Left kidney (tissue), 2 donors: Measurements from ENCODE around the gene LOXL1. TPM values are rescaled to one million over a fixed set of nuclear protein-coding genes. Genes with fewer than 3 reads are reported as not detected.
"Not testable (repeated sequence)": the region's sequence is repeated elsewhere in the genome, so short reads cannot be mapped to it uniquely, and the experiment has no call there.

ENCODE experiments used
- DNase-seq: peaks from one replicate; pipeline ENCODE4 v3.0.0-alpha.2; 2013
- polyA plus RNA-seq: library from polyadenylated mRNA; unstranded; fragments of 120-200 nt; gene quantifications from one replicate; pipeline ENCODE4 v1.2.1, GENCODE V29; 2013; ENCODE audit not compliant: insufficient read length

LOXL1 gene
- polyA plus RNA-seq, 1 donor, result 70.4 TPM

DNA sequence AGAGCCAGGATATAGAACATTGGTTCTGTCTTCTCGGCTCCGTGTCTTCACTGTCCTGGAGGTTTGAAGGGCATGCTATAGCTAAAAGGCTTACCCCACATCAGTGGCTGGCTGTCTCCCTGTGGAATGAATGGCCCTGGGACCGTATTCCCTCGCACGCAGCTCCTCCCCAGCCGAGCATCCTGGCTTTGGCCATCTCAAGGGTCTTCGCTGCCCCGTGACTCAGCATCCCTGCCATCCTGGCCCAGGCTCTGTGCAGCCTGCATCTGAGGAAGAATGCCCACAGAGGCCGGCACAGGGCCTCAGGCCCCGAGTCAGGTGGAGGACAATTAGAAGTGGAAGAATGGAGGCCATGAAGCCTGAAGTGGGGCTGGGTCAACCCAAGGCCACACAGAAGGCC is 11.0 kb downstream of the LOXL1 start:
- DNase-seq, result no peak

DNA sequence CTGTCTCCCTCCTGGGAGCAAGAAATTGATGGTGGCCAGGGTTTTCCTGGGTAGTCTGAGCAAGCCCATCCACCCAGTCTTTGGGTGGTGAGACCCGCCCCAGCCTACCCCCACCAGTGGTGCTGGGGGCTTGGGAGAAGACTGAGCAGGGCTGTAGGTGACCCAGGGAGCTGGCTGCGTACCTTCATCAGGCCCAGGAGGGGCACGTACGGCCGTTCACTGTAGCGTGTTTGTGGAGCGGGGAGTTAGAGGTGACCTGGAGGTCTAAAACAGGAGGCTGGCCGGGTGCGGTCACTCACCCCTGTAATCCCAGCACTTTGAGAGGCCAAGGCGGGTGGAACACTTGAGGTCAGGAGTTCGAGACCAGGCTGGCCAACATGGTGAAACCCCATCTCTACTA is 11.5 kb downstream of the LOXL1 start:
- DNase-seq, result no peak

DNA sequence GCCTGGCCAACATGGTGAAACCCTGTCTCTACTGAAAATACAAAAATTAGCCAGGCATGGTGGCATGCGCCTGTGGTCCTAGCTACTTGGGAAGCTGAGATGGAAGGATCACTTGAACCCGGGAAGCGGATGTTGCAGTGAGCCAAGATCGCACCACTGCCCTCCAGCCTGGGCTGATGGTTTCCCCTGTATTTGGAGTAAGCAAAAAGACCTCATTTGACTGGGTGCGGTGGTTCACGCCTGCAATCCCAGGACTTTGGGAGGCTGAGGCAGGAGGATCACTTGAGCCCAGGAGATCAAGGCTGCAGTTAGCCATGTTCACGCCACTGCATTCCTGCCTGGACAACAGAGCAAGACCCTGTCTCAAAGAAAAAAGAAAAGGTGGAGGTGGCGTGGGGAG is 12.3 kb downstream of the LOXL1 start:
- not testable (repeated sequence) for DNase-seq

DNA sequence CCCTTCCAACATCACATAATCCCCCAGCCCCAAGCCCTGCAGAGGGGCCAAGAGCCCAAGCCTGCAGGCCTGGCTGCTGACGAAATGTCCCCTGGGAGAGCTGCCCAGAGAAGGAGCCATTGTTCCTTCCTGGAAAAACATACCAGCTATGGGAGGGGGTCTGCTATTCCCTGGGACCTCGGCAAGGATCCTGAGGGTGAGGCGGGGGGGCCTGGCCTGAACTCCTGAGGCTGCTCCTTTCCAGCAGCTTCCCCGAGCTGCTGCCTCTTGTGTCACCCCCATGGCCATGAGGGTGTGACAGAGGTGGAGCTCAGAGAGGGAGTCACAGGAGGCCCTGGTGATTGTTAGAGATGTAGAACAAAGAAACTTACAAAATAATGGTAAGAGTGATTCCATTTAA is 12.9 kb downstream of the LOXL1 start:
- no peak for DNase-seq

DNA sequence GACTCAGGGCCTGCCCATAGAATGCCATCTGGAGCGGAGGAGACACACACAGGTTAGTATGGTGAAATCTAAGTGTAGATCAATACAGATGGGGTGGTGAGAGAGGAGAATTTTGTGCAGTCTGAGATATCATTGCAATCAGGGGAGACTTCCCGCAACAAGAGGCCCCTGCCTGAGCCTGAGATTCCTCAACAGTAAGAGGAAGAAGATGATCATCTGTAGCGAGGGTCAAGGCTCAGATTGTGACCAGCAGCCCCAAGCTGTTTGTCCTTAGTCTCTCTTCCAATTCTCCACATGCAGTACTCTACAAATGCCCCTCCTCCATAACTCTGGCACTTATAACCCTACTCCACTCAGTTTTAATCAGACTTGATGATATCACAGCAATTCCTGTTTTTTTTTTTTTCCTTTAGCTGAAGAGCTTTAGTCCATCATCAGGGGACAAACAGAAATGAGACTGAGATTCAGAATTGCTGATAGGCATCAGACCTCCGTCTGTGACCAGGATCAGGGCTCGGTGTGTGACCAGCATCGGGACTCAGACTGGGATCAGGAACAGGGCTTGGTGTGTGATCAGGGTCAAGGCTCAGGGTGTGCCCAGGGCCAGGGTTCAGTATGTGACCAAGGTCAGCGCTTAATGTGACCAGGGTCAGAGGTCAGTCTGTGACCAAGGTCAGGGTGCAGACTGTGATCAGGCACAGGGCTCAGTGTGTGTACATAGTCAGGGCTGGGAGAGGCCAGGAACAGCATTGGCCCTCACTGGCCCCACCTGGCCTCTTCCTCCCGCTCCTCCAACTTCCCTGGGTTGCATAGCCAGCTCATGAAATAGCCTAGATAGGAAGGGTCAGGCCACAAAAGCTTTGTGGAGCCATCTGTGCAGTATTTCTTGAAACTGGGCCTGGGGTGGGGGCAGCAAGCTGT is 14.1 kb downstream of the LOXL1 start:
- no peak for DNase-seq

DNA sequence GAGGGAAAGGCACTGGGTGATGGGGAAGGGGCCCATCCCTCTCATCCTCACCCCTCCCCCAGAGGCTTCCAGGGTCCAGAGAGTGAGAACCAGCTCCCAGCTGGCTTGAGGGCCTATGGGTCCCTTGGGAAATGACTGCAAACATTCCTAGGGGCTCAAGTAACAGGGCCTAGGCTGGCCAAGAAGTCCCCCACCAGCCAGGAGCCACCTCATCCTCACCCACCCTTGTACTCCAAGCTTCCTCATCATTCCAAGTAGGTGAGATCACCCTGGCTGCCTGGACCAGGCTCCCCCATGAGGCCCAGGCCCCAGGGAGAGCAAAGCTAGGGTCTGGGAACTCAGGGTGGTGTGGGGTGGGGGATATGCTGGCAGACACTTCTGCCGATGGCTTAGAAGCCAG is 14.8 kb downstream of the LOXL1 start:
- DNase-seq, result no peak

DNA sequence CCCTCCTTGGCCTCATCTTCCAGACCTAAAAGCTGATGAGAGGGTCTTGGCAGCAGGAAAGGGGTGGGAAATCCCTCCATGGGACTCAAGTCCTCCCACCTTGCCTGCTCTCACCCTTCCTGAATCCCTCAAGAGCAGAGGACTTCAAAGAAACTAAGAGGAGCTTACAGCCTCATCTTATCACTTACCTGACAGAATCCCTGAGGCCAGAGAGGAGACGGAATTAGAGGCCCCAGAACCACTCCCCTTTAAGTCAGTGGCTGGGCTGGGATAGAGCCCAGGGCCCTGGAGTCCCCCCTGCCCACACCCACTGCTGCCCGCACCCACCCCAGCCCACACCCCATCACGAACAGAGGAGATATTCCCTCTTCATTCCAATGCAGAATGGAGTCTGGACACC is 15.2 kb downstream of the LOXL1 start:
- DNase-seq, result no peak

DNA sequence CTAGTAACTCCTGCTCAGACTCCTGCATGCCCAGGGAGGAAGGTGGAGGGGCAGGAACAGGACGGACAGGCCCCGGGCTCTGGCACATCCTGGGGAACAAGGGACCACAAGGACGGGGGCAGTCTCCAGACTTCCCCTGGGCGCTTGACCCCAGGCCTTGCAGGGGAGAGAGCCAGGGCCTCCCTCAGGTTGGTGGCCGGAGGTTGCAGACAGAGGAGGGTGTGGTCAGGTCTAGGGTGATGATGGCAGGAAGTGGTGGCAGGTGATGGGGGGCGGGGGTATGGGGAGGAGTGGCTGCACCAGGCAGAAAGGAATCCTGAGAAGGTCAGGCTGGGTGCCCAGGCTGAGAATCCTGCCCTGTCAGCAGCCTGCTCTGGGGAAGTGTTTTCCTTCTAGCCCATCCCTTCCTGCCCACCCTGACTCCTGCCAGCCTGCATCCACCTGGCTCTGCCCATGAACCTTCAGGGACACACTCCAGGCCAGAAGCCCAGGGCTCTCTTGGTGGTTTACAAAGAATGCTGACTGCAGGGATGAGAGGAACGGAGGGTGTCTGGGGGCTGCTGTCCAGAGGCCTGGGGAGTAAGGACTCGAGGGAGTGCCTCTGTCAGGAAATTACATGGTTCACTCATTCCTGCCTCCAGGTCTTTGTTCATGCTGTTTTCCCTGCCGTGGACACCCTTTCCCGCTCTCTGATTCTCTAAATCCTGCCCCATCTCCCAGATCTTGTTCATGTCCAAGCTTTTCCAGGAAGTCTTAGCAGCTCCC is 15.8 kb downstream of the LOXL1 start:
- DNase-seq, result no peak

DNA sequence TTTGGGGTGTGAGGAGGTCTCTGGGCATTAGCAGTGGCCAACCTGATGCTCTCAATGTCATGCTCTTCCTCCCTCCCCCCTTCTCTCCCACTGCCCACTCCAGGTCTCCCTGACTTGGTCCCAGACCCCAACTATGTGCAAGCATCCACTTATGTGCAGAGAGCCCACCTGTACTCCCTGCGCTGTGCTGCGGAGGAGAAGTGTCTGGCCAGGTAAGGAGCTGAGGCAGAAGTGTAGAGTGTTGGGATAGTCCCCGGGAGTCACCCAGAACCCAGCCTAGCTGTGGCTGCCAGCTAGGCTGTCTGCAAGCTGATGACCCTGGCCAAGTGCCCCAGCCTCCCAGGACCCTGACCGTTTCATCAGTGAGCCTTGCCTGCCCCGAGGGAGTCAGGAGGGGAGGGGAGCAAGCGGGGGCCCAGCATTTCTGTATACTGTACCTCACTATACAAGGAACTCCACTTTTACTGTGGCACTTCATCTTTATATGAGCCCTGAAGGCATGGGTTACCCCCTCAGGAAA is 16.5 kb downstream of the LOXL1 start:
- no peak for DNase-seq

DNA sequence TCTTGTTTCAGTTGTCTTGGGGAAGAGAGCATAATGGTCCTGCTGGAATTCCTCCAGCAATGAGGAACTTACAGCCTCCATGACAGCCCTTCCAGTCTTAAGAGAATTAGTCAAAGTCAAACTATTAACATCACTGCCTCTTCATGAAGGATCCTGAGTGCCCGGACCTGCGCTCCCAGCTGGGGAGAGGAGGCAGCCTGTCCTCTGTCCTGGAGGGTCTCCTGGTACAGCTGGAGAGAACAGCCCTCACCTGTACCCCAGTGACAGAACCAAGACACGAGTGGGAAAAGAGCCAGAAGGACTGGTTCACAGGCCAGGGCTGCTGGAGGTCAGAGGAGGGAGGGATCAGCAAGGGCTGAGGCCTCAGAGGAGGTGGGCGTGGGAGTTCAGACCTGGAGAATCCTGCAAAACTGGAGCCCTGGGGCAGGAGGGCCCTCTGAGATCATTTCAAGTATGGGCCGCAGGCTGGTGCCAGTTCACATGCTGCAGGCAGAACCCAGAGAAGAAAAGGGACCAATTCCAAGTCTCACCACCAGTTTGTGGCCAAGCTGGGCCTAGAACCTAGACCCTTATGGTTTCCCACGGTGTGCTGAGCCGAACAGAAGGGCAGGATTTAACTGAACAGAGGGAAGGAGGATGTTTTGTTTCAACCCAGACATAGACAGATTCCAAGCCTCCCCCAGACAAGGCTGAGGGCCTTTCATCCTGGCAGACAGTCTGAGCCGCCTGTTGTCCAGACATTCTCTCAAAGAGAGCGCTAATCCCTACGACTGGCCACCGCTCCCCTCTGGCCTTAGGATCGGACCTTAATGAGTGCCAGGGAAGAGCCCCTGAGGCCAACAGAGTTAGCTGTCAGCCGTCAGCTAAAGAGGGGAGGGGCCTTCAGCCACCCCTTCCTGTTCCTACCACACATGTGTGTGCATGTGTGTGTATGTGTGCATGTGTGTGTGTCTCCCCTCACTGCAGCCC is 18.2 kb downstream of the LOXL1 start:
- no peak for DNase-seq

DNA sequence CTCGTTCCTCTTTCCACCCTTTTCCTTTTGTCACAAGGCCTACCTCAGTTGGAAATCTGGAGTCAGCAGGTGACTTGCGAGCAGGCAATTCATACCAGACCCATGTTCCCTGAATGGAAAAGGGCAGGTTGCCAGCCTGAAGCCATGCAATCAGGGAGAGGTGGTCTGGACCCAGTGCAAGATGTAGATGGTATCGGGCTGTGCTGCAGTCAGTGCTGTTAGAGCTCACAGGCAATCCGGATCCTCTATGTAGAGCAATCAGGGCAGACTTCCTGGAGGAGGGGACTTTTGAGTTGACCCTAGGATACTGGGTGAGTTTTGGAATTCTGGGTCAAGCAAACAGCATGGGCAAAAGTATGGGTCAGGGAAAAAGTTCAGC is 18.9 kb downstream of the LOXL1 start:
- DNase-seq, result no peak

DNA sequence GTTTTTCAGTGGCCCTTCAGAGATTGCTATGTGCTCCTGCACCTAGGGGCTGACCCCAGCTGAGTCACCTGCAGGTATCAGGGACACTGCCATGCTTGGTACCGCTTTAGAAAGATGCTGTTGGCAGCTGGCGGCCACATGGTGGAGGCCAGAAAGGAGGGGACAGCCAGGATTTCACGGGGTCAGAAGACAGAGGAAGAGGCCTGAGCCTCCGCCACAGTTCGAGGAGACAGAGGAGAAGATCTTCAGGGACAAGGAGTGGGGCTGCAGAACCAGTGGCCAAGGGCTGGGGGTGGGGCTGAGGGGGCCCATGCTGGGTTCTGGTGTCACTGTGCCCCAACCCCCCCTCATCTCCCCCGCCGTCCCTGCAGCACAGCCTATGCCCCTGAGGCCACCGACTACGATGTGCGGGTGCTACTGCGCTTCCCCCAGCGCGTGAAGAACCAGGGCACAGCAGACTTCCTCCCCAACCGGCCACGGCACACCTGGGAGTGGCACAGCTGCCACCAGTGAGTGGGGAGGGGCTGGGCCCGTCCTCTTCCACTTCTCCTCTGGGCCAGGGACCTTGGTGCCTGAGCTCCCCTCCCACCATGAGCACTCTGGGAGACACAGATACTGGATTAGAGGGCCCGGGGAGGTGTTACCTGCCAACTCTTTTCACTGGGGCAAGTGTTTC is 19.9 kb downstream of the LOXL1 start:
- DNase-seq, result no peak

DNA sequence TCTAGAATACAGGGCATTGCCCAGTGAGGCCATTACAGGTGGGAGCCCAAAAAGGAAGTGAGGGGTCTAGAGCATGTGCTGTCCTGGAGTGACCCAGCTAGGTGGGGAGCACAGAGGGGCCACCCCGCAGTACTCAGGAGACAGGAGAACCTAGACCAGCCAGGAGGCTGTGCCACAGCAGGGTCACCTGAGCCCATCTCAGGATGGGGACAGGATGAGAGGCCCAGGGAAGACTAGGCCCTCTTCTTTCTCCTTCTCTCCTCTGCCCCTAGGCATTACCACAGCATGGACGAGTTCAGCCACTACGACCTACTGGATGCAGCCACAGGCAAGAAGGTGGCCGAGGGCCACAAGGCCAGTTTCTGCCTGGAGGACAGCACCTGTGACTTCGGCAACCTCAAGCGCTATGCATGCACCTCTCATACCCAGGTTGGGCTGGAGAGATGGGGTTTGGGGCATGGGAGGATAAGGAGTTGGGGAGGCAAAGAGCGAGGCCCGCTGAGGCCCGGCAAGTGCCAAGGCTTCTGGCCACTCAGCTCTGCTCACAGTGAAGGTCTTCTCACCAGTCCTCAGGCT is 20.6 kb downstream of the LOXL1 start:
- no peak for DNase-seq

DNA sequence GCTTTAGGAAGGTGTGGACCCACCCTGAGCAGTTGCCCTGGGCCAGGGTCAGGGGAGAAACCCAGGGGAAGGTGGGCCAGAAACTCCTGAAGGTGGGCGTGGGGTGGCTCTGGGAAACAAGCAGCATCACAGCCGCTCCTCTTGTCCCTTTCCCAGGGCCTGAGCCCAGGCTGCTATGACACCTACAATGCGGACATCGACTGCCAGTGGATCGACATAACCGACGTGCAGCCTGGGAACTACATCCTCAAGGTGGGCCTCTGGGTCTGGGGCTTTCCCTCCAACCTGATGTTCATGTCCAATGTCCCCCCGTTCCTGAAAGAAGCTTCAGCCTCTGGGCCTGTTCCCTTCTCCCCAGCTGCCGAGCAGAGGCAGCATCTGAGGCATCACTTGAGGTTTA is 21.4 kb downstream of the LOXL1 start:
- no peak for DNase-seq

DNA sequence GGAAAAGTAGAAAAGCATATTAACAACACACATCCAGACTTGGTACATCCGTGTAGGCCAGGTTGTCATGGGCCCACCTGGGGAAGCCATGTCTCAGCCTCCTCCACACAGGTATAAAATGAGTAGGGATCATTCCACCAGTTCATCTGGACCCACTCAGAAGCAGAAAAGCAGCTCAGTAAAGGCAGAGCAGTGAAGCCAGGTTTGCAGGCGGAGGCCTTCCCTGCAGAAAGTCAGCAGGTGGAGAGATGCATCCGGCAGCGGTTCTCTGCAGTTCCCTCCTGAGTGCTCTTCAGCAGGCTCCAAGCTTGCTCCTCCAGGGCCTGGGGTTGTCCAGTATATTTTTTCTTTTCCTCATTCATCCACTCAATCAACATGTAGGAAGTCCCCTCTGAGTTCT is 22.1 kb downstream of the LOXL1 start:
- no peak for DNase-seq

DNA sequence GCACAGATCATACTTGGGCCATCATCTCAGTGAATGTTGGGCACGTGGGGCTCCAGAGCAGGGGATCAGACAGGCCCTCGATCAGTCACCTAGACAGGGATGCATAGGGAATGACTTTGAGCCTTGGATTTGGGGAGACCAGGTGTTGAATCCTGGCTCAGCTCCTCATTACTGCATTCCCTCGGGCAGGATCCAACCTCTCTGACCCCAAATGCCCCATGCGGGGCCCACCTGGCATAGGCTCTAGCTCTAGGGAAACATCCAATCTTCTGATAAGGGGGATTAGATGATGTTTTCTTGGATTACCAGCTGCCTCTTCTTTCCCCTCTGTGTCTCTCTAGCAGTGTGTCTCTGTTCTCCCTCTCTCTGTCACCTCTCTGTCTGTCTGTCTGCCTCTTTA is 22.7 kb downstream of the LOXL1 start:
- no peak for DNase-seq

DNA sequence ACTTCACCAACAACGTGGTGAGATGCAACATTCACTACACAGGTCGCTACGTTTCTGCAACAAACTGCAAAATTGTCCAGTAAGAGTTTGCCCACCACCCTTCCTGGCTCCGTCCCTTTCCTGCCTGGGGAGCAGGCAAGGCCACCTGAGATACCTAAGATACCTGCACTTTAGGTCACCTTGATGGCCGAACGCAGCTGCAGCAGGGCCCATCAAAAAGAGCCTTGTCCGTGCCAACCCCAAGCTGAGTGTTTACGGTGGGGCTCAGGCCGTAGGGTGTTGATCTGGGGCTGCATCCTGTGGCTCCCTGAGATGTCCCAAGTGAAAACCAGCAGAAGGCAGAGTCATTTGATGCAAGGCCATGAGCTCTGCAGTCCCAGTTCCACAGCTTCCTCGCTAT is 23.2 kb downstream of the LOXL1 start:
- DNase-seq, result no peak

DNA sequence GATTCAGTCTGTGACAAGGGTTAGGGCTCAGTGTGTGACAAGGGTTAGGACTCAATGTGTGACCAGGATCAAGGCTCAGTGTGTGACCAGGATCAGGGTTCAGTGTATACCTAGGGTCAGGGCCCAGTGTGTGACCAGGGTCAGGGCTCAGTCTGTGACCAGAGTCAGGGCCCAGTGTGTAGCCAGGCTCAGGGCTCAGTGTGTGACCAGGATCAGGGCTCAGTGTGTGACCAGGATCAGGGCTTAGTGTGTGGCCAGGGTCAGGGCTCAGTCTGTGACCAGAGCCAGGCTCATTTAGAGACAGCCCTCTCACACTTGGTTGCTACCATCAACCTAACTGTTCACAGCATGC is 24.2 kb downstream of the LOXL1 start:
- no peak for DNase-seq

DNA sequence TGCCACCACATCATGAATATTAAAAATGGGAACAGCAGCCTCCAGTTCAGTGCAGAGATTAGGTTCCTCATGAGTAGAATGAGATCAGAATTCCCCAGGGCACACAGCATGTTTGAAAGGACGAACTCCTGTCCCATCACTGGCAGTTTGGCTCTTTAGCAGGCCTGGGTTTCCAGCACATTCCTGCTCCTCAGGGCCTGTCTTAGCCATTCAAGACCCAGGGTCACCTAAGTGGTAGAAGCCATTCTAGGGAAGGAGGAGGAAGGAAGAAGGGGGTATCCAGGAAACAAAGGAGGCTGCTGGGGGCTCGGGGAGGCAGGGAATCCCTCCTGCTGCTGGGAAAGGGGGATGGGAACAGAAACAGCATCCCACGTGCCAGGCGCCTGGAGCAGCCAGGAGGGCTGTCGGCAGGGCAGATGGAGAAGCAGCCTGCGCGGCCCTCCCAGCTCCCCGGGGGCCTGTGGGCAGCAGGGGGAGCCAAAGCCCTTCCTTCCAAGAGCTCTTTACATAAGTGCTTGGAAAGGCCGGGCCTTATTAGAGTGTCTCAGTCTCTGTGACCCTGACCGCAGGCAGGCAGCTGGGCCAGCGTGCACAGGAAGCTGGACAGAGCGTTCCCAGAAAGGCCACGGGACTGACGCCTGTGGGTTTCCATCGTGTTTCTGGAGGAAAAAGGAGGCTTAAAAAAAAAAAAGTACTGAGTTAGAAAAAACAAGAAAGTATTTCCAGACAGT is 24.7 kb downstream of the LOXL1 start:
- peak; percentile 86 for DNase-seq

DNA sequence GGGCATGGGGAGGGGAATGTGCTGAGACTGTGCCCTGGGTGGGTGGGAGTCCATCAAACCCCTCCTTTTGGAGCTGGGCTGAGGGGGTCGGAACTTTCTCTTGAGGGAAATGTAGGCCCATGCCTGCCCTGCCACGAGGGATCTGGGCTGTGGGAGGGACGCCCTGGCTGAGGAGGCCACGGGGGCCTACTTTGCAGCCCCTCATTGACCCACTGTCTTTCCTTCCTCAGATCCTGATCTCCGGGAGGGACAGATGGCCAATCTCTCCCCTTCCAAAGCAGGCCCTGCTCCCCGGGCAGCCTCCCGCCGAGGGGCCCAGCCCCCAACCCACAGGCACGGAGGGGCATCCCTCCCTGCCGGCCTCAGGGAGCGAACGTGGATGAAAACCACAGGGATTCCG is 25.3 kb downstream of the LOXL1 start:
- DNase-seq, result no peak
